Liver (tissue), 9 donors: ENCODE results near the gene CEACAM16. TPM values are rescaled to one million over a fixed set of nuclear protein-coding genes. Genes with fewer than 3 reads are reported as not detected.

Experiments
- DNase-seq: peaks from one replicate; pipeline ENCODE4 v3.0.0-alpha.2; 2017; ENCODE audit warnings: low spot score
- H3K27ac ChIP-seq, 2 donors: one replicate each; pipeline ENCODE4 v1.7.0; 2013; ENCODE audit warnings: inconsistent platforms in 2 of 2, low read length in 2 of 2, control low read depth in 1 of 2, low read depth in 1 of 2, mild to moderate bottlenecking in 1 of 2
- H3K27me3 ChIP-seq, 4 donors: one replicate each; pipeline versions ENCODE4 v1.6.1 to v1.7.0; 2013; ENCODE audit warnings: low read length in 3 of 4, inconsistent platforms in 1 of 4, mild to moderate bottlenecking in 1 of 4, moderate library complexity in 1 of 4; ENCODE audit not compliant: control insufficient read depth in 4 of 4, insufficient read depth in 4 of 4
- H3K36me3 ChIP-seq, 4 donors: one replicate each; pipeline versions ENCODE4 v1.6.1 to v1.7.0; 2013; ENCODE audit warnings: low read length in 3 of 4, mild to moderate bottlenecking in 3 of 4, low read depth in 1 of 4, moderate library complexity in 1 of 4; ENCODE audit not compliant: control insufficient read depth in 4 of 4, insufficient read depth in 3 of 4
- H3K4me1 ChIP-seq, 4 donors: one replicate each; pipeline versions ENCODE4 v1.6.1 to v1.7.0; 2013; ENCODE audit warnings: low read length in 3 of 4, mild to moderate bottlenecking in 3 of 4, moderate library complexity in 1 of 4; ENCODE audit not compliant: control insufficient read depth in 4 of 4, insufficient read depth in 4 of 4
- H3K4me3 ChIP-seq, 3 donors: one replicate each; pipeline versions ENCODE4 v1.6.1 to v1.7.0; 2013; ENCODE audit warnings: low read length in 3 of 3, control low read depth in 1 of 3, low read depth in 1 of 3, mild to moderate bottlenecking in 1 of 3
- H3K9ac ChIP-seq, 2 donors: one replicate each; pipeline ENCODE4 v1.7.0; 2013; ENCODE audit warnings: low read length in 2 of 2, mild to moderate bottlenecking in 2 of 2, moderate library complexity in 2 of 2, control low read depth in 1 of 2, low read depth in 1 of 2
- H3K9me3 ChIP-seq, 4 donors: one replicate each; pipeline versions ENCODE4 v1.6.1 to v1.7.0; 2013; ENCODE audit warnings: low read length in 3 of 4; ENCODE audit not compliant: control insufficient read depth in 4 of 4
- CTCF ChIP-seq: fragments of 150-350 bp; IDR thresholded peaks from 2 replicates; pipeline ENCODE4 v1.5.1; 2017; ENCODE audit warnings: improper control_type of control experiment, low read depth, low read length; ENCODE audit not compliant: missing input control
- EGR1 ChIP-seq, 2 donors: IDR thresholded peaks; 2 replicates each; pipeline ENCODE4 v1.6.1; 2016 to 2018; ENCODE audit warnings: antibody characterized with exemption in 2 of 2, low read depth in 2 of 2
- FOXA1 ChIP-seq: IDR thresholded peaks from 2 replicates; pipeline ENCODE4 v1.6.1; 2016; ENCODE audit warnings: antibody characterized with exemption
- FOXA2 ChIP-seq: IDR thresholded peaks from 2 replicates; pipeline ENCODE4 v1.6.1; 2016; ENCODE audit warnings: antibody characterized with exemption
- GABPA ChIP-seq, 2 donors: IDR thresholded peaks in 1 of 2; conservative IDR thresholded peaks in 1 of 2; 2 replicates each; pipeline ENCODE4 v1.6.1; 2016; ENCODE audit warnings: antibody characterized with exemption in 2 of 2, mild to moderate bottlenecking in 1 of 2, moderate library complexity in 1 of 2
- HNF4A ChIP-seq, 2 donors: conservative IDR thresholded peaks; 2 replicates each; pipeline ENCODE4 v1.6.1; 2016; ENCODE audit warnings: antibody characterized with exemption in 2 of 2, mild to moderate bottlenecking in 2 of 2
- HNF4G ChIP-seq: IDR thresholded peaks from 2 replicates; pipeline ENCODE4 v1.6.1; 2016; ENCODE audit warnings: antibody characterized with exemption
- JUND ChIP-seq, 2 donors: IDR thresholded peaks; 2 replicates each; pipeline ENCODE4 v1.6.1; 2016; ENCODE audit warnings: antibody characterized with exemption in 2 of 2
- NR2F2 ChIP-seq: IDR thresholded peaks from 2 replicates; pipeline ENCODE4 v1.6.1; 2016; ENCODE audit warnings: antibody characterized with exemption
- RAD21 ChIP-seq, 2 donors: IDR thresholded peaks; 2 replicates each; pipeline ENCODE4 v1.6.1; 2016; ENCODE audit warnings: antibody characterized with exemption in 2 of 2, mild to moderate bottlenecking in 2 of 2
- RXRA ChIP-seq, 2 donors: IDR thresholded peaks; 2 replicates each; pipeline ENCODE4 v1.6.1; 2017 to 2018; ENCODE audit warnings: antibody characterized with exemption in 2 of 2, mild to moderate bottlenecking in 1 of 2
- SP1 ChIP-seq: IDR thresholded peaks from 2 replicates; pipeline ENCODE4 v1.6.1; 2018; ENCODE audit warnings: antibody characterized with exemption, mild to moderate bottlenecking
- TAF1 ChIP-seq: conservative IDR thresholded peaks from 2 replicates; pipeline ENCODE4 v1.6.1; 2016; ENCODE audit warnings: antibody characterized with exemption, mild to moderate bottlenecking
- YY1 ChIP-seq: IDR thresholded peaks from 2 replicates; pipeline ENCODE4 v1.6.1; 2016; ENCODE audit warnings: antibody characterized with exemption, mild to moderate bottlenecking
- WGBS: extraction: QIAGEN DNeasy Blood & Tissue Kit; methylation state at CpG from one replicate; pipeline ENCODE4 v1.1.7; 2013; 5-methylcytosine and 5-hydroxymethylcytosine counted together
- polyA plus RNA-seq, 2 donors: library from polyadenylated mRNA; stranded (reverse) in 1 of 2; unstranded in 1 of 2; fragments of 200-250 nt in 1 of 2; fragments of >200 nt in 1 of 2; fragmentation: Nextera tagmentation in 1 of 2; extraction: Ambion mirVana in 1 of 2; gene quantifications; one replicate each; pipeline versions ENCODE4 v1.2.1 to v1.2.3, GENCODE V29; 2013 to 2015
- total RNA-seq, 2 donors: library from RNA; depleted of rRNA; stranded (reverse); fragments of >200 nt; gene quantifications; one replicate each; pipeline ENCODE4 v1.2.3, GENCODE V29; 2014
- TF ChIP-seq, protein P1 (sequence below): IDR thresholded peaks from 2 replicates; pipeline ENCODE4 v1.6.1; 2016; ENCODE audit warnings: antibody characterized with exemption, mild to moderate bottlenecking
- TF ChIP-seq, protein P2 (sequence below): IDR thresholded peaks from 2 replicates; pipeline ENCODE4 v1.6.1; 2016; ENCODE audit warnings: antibody characterized with exemption
- TF ChIP-seq, protein P3 (sequence below): IDR thresholded peaks from 2 replicates; pipeline ENCODE4 v1.6.1; 2016; ENCODE audit warnings: antibody characterized with exemption
- TF ChIP-seq, protein P4 (sequence below): IDR thresholded peaks from 2 replicates; pipeline ENCODE4 v1.6.1; 2016; ENCODE audit warnings: antibody characterized with exemption
- donor health status: healthy.
- donor health status: healthy.
- donor health status: healthy.
- donor health status: healthy.
- donor health status: healthy.

The CEACAM16 gene
- total and polyA plus RNA-seq, 4 donors, result 0.09 TPM; not detected in 3

DNA sequence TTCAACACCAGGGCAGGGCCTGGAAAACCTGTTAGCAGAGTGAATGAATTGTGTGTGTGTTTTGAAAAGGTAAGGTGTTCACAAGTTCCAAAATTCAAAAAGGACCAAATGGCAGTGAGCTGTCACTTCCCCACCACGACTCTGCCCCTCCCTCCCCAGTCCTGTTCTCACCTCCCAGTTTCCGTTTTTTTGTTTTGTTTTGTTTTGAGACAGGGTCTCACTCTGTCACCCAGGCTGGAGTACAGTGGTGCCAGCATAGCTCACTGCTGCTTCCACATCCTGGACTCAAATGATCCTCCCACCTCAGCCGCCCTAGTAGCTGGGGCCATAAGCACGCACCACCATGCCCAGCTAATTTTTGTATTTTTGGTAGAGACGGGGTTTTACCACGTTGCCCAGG lies 29.2 kb downstream of the CEACAM16 start:
- Histone ChIP-seq H3K27me3 (no peaks in the 10 kb centered on the region), H3K9me3 (no peaks in the 10 kb centered on the region), H3K36me3 (no peaks in the 10 kb centered on the region), H3K9ac (no peak overlapping the region), H3K4me3 (no peak overlapping the region), H3K27ac (peak overlapping the region in 1 of 2 donors; percentile 23), H3K4me1 (peaks cover 4 to 32% (median 25%) of the 10 kb centered on the region in 4 donors)
- no peak for DNase-seq
- WGBS, result 83% methylated on average over 6 of the region's 6 CpGs
- TF ChIP-seq YY1 (no peak), HNF4G (no peak), EGR1 (IDR thresholded peaks at IDR 0.05; ENCODE audit: low read depth in 2 of 2) (no peak)
- TF ChIP-seq, protein P1, sequence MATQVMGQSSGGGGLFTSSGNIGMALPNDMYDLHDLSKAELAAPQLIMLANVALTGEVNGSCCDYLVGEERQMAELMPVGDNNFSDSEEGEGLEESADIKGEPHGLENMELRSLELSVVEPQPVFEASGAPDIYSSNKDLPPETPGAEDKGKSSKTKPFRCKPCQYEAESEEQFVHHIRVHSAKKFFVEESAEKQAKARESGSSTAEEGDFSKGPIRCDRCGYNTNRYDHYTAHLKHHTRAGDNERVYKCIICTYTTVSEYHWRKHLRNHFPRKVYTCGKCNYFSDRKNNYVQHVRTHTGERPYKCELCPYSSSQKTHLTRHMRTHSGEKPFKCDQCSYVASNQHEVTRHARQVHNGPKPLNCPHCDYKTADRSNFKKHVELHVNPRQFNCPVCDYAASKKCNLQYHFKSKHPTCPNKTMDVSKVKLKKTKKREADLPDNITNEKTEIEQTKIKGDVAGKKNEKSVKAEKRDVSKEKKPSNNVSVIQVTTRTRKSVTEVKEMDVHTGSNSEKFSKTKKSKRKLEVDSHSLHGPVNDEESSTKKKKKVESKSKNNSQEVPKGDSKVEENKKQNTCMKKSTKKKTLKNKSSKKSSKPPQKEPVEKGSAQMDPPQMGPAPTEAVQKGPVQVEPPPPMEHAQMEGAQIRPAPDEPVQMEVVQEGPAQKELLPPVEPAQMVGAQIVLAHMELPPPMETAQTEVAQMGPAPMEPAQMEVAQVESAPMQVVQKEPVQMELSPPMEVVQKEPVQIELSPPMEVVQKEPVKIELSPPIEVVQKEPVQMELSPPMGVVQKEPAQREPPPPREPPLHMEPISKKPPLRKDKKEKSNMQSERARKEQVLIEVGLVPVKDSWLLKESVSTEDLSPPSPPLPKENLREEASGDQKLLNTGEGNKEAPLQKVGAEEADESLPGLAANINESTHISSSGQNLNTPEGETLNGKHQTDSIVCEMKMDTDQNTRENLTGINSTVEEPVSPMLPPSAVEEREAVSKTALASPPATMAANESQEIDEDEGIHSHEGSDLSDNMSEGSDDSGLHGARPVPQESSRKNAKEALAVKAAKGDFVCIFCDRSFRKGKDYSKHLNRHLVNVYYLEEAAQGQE, result no peak

DNA sequence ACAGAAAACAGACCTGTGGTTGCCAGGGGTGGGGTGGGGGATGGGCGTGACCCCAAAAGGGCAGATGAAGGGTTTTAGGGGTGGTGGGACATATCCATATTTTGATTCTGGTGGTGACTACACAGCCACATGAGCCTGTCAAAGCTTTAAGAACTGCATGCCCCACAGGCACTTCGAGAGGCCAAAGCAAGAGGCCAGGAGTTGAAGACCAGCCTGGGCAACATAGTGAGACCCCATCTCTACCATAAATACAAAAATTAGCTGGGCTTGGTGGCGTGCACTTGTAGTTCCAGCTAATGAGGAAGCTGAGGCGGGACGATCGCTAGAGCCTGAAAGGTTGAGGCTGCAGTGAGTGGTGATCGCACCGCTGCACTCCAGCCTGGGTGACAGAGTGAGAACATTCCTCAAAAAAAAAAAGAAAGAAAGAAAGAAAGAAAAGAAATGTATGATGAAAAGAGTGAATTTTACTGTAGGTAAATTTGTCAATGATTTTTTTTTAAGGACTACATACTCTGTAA lies 30.6 kb downstream of the CEACAM16 start:
- Histone ChIP-seq H3K4me3 (no peak overlapping the region), H3K4me1 (peaks cover 4 to 18% (median 14%) of the 10 kb centered on the region in 4 donors), H3K9me3 (no peaks in the 10 kb centered on the region), H3K27ac (no peak overlapping the region), H3K27me3 (no peaks in the 10 kb centered on the region), H3K36me3 (no peaks in the 10 kb centered on the region), H3K9ac (no peak overlapping the region)
- no peak for DNase-seq
- TF ChIP-seq RXRA (IDR thresholded peaks at IDR 0.05), result no peak
- TF ChIP-seq CTCF, result no peak
- TF ChIP-seq, protein P2, sequence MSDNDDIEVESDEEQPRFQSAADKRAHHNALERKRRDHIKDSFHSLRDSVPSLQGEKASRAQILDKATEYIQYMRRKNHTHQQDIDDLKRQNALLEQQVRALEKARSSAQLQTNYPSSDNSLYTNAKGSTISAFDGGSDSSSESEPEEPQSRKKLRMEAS, result no peak
- no peak for TF ChIP-seq NR2F2
- TF ChIP-seq SP1, result no peak
- no peak for TF ChIP-seq YY1
- TF ChIP-seq, protein P3, sequence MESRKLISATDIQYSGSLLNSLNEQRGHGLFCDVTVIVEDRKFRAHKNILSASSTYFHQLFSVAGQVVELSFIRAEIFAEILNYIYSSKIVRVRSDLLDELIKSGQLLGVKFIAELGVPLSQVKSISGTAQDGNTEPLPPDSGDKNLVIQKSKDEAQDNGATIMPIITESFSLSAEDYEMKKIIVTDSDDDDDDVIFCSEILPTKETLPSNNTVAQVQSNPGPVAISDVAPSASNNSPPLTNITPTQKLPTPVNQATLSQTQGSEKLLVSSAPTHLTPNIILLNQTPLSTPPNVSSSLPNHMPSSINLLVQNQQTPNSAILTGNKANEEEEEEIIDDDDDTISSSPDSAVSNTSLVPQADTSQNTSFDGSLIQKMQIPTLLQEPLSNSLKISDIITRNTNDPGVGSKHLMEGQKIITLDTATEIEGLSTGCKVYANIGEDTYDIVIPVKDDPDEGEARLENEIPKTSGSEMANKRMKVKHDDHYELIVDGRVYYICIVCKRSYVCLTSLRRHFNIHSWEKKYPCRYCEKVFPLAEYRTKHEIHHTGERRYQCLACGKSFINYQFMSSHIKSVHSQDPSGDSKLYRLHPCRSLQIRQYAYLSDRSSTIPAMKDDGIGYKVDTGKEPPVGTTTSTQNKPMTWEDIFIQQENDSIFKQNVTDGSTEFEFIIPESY, result no peak
- TF ChIP-seq EGR1 (IDR thresholded peaks at IDR 0.05; ENCODE audit: low read depth in 2 of 2), result no peak
- TF ChIP-seq FOXA1, result no peak
- TF ChIP-seq JUND (IDR thresholded peaks at IDR 0.05), result no peak
- no peak for TF ChIP-seq HNF4G
- TF ChIP-seq, protein P4, sequence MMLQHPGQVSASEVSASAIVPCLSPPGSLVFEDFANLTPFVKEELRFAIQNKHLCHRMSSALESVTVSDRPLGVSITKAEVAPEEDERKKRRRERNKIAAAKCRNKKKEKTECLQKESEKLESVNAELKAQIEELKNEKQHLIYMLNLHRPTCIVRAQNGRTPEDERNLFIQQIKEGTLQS, result no peak
- no peak for TF ChIP-seq GABPA (IDR thresholded peaks at IDR 0.05 in 1 of 2, conservative IDR thresholded peaks at IDR 0.05 in 1 of 2)
- TF ChIP-seq TAF1, result no peak
- TF ChIP-seq HNF4A (conservative IDR thresholded peaks at IDR 0.05), result no peak
- TF ChIP-seq FOXA2, result no peak
- TF ChIP-seq RAD21 (IDR thresholded peaks at IDR 0.05), result no peak
- WGBS, result 90% methylated on average over 8 of the region's 8 CpGs
